Measurements from ENCODE around the gene BCL11A.

GRCh38 chr2:60554074-60554645, 706 bp upstream of the BCL11A start:
- no peak for TF ChIP-seq CREB5 (CRISPR knock-in tag; IDR thresholded peaks at IDR 0.05; ENCODE audit: low read depth)
- no peak for TF ChIP-seq ZFP30 (CRISPR knock-in tag; IDR thresholded peaks at IDR 0.05)
- no peak for TF ChIP-seq RARB (CRISPR knock-in tag; IDR thresholded peaks at IDR 0.05)
- no peak for TF ChIP-seq ISL1 (CRISPR knock-in tag; IDR thresholded peaks at IDR 0.05)

Measured in SK-N-SH treated with all-trans-retinoic acid at 6 μM for 48 hours (cell line).